ENCODE data around the gene OXA1L.
"Not testable (repeated sequence)": the region's sequence is repeated elsewhere in the genome, so short reads cannot be mapped to it uniquely, and the experiment has no call there.

Gene OXA1L

DNA sequence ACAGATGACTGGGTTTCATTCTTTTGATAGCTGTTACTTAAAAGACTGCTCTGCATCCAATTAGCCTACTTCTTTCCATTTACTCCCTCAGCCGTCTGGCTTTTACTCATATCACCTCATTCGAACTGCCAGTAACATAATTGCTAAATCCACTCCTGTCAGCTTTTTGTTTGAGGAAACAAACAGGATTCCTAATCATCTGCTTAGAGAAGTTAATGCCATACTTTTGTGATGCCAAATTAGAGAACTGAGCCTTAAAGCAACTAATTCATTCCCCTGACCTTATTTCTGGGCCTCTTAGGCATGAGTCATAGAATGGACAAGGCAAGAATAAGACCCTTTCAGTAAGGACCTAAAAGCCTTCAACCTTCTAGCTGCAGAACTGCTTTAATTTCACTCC lies 2.9 kb downstream of the OXA1L start:
- DNase-seq (ENCODE audit: low spot score) = no peak

DNA sequence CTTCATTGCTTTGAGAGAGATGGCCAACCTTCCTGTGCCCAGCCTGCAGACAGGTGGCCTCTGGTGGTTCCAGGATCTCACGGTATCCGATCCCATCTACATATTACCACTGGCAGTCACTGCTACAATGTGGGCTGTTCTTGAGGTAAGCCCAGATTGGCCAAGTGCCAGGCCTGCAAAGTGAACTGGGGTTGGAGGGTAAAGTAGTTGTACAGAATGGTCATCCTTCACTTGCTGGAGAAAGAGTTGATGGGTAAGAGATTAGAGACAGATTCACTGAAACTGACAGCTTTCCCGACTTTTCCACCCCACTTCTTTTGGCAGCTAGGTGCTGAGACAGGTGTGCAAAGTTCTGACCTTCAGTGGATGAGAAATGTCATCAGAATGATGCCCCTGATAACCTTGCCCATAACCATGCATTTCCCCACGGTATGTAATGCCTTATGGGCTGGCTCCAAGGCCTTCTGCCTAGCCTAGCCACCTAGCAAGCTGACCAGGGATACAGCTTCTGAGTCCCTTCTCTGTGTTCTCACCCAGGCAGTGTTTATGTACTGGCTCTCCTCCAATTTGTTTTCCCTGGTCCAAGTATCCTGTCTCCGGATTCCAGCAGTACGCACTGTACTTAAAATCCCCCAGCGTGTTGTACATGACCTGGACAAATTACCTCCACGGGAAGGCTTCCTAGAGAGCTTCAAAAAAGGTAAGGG lies 4.1 kb downstream of the OXA1L start:
- no peak for DNase-seq (ENCODE audit: low spot score)

DNA sequence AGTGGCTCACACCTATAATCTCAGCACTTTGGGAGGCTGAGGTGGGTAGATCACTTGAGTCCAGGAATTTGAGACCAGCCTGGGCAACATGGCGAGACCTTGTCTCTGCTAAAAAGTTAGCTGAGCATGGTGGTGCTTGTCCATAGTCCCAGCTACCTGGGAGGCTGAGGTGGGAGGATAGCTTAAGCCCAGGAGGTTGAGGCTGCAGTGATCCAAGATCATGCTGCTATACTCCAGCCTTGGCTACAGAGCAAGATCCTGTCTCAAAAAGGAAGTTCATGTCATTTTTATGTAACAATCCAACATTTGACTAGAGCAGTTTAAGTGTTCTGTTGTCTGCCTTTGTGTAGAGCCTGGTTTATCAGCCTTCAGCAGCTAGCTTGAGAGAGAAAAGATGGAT lies 6.2 kb downstream of the OXA1L start:
- no peak for DNase-seq (ENCODE audit: low spot score)

DNA sequence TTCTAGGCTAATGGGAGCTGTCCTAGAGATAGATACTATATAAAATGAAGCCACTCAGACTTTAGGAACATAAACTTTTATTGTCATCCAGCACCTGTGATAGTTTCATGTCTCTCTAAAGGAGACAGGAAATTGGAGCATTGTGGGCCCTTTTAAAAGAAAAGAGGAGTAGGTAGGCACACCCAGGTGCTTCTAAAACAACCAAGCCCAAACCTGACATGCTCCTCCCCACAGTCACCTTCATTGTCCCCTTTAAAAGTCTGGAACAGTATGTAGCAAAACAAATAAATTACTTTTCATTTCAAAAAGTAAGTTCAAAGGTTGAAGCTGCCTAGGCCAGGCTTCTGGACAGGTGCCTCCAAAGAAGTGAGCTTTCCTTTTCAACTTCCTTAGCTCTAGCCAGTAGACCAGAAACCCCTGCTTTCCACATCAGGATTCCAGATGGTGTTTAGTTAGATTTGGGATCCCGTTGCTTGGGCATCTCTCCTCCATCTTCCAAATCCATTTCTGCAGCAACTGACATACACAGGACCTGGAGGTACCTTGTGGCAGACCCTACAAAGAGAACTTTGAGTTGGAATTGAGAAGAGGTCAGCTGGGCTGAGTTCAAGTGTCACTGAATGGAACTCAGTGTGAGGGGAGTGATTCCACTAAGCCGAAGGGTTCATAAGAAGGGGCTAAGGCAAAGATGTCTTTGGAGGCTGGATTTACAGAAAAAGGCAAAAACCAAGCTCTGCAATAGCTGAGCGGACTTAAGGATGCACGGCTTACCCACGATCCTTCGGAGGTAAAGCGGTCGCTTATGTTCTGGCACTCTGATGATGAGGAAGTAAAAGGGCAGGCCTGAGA lies 6.9 kb downstream of the OXA1L start:
- no peak for DNase-seq (ENCODE audit: low spot score)

DNA sequence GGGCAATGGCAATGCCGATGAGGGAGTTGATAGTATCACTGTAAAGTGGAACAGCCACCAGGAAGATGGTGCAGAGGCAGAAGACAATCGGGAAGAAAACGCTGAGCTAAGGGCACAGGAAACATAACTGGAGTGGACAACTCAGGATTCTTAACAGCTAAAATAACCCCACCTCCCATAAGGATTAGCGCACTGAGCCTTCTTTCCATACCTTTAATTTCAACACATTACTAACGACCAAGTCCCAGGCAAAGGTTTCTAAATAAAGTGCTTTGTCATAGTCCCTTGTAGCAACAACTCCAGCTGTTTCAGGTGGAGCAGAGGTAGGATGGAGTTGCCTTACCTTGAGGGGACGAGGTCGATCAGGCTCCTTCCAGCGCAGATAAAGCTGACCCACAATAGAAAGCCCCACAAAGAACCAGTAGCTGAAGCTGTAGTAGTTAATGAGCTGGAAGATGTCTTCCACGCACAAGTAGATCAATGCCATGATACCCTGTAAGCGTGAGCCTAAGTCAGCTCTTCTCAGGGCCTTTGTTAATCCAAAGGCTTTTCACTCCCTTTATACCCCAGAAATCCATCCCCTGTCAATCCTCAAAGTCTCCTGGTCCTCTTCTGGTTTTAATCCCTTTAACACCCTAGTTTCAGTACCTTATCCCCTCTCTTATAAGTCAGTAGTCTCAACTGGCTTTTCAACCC lies 7.7 kb downstream of the OXA1L start:
- no peak for DNase-seq (ENCODE audit: low spot score)

DNA sequence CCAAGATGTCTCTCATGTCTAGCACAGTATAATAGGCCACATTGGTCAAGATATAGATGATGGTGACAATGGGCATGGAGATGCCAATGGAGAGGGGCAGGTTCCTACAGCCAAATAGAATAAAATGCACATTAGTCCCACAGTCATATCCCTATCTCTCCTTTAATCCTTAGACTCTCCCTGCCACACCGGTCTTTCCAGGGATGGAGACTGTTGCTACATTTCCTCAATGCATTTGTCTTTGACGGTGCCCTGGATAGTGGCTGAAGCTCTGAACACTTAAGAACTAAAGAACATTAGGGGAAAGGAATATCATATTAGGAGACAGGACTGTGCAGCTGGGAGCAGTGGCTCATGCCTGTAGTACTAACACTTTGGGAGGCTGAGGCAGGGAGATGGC lies 9.7 kb downstream of the OXA1L start:
- no peak for DNase-seq (ENCODE audit: low spot score)

DNA sequence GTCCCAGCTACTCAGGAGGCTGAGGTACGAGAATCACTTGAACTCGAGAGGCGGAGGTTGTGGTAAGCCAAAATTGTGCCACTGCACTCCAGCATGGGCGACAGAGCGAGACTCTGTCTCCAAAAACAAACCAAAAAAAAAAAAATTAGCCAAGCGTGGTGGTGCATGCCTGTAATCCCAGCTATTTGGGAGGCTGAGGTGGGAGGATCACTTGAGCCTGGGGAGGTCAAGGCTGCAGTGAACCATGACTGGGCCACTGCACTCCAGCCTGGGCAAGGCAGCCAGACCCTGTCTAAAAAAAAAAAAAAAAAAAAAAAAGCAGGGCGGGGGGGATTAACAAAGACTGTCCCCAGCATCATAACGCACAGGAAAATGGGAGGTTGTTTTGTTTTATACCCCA lies 10.4 kb downstream of the OXA1L start:
- DNase-seq (ENCODE audit: low spot score) = not testable (repeated sequence)

DNA sequence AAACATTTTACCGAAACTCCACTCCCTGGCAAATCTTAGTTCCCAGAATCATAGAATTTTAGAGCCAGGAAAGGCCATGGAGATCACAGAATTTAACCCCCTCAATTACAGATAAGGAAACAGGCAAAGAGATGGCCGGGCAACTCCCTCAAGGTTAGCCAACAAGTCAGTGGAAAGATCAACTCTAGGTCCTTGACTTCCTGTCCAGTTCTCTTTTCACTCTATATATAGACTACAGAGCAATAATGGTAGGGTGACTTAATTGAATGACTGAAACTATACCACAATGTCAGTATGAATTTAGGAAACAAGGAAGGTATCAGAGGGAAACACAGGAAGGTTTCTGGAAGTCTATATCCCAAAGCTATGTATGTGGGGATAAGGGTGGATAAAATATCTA lies 11.6 kb downstream of the OXA1L start:
- DNase-seq (ENCODE audit: low spot score) = no peak

DNA sequence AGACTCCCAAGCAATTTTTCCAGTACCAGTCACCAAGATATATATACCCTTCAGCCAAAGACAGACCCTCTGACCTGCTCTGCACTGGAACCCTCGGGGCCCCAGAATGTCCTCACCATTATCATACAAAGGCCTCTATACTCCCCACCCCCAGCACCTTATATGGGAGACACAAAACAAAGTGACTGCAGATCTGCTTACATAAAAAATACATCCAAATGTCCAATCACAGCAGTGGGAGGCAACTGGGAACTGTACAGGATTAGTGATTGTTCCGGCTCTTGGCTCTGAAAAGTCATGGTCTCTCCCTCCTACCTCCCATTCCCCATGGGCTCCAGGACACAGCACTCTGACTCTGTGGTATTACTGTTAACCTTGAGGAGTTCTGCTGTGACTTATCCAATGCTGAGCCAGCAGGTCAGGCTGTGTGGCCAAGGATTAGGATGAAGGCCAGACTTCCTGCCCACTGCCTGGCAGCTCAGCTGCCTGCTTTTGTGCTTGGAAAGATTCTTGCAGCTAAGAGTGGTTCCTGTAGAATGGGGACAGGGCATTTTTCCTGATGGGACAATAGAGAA lies 13.7 kb downstream of the OXA1L start:
- DNase-seq (ENCODE audit: low spot score) = no peak

DNA sequence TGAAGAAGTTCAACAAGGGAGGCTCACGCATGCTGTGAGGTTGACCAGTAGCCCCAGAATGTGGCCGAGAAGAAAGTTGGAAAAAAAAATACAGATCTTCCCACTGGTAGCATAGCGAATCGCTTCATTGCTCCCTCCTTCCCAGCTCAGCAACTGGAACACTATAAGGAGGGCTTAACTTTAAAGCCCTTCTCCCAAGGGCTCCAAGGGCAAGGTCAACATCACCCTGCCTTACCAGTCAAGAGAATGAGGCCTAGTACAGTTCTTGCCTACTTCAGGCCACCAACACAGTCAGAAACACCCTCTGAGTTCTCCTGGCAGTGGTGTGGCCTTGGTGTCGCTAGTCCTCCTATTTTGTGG lies 14.4 kb downstream of the OXA1L start:
- DNase-seq (ENCODE audit: low spot score) = no peak

DNA sequence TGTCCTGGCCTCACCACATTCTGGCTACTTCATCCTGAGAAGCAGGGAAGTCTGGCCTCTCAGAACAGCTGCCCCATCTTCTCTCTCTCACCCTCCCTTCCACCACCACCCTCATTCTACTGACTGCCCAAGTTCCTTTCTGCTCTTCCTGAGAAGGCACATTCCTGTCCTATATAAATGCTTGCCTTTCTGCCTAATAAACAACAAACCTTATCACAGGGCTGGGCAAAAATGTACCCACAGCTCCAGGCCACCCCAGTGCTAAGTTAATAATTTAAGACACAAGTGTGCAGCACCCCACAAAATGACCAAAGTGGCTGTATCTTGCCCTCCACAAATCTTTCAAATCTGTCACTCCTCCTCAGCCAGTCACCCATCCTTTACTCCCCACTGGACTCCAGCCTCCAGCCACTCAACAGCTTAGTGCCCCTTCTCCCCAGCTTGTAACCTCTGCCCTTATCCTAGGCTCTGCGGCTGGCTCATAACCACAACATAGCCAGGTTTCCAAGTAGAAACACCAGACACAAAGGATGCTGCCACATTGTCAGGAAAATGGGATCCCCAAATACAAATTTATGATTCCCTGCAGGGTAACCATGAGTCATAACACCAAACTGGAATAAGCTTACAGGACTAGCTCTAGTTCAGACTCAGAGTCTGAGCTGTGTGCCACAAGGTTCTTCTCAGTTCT lies 15.0 kb downstream of the OXA1L start:
- DNase-seq (ENCODE audit: low spot score) = peak; percentile 40

DNA sequence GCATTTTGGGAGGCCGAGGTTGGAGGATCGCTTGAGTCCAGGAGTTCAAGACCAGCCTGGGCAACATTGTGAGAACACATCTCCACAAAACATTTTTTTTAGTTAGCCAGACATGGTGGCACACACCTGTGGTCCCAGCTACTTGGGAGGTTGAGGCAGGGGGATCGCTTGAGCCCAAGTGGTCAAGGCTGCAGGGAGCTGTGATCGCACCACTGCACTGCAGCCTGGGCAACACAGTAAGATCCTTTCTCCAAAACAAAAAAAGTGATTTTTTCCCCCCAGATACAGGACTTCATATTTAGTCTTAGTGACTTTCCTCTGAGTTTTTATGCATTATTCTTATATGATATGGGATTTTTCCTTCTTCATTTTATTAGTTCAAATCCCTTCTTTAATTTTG lies 20.2 kb downstream of the OXA1L start:
- DNase-seq (ENCODE audit: low spot score) = no peak

DNA sequence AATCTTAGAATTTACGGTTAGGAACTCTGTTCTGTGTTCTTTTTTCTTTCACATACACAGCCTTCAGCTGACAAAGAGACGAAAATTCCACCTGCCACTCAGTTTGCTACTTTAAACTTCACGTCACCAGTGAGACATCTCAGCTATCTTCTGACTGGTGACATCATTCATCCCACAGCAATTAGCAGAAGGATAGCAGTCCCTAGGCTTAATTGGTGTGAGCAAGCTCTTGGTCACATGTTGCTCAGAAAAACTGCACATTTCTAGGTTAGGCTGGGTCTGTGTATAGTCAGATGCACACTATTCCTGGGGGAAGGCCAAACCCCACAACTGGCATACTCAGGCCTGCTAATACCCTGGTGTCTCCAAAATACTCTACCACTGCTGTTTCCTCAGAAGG lies 24.8 kb downstream of the OXA1L start:
- peak; percentile 40 for DNase-seq (ENCODE audit: low spot score)

DNA sequence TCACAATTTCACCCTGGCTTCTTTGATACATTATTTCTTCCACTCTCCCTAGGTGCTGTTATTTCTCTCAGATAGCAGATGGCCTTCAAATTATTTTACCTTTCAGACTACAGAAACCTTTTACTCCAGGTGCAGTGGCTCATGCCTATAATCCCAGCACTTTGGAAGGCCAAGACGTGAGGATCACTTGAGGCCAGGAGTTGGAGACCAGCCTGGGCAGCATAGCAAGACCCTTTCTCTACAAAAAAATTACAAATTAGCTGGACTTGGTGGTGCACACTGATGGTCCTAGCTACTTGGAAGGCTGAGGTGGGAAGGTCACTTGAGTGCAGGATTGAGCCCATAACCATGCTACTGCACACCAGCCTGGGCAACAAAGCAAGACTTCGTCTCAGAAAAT lies 25.7 kb downstream of the OXA1L start:
- no peak for DNase-seq (ENCODE audit: low spot score)

DNA sequence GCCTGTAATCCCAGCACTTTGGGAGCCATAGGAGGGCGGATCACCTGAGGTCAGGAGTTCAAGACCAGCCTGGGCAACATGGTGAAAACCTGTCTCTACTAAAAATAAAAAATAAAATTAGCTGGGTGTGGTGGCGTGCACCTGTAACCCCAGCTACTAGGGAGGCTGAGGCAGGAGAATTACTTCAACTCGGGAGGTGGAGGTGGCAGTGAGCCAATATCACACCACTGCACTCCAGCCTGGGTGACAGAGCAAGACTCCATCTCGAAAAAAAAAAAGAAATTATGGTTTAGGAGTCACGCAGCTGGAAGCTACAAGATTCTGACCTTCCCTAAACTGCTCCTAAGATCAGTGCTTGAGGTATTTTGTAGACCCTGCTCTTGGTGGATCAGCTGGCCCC lies 27.1 kb downstream of the OXA1L start:
- DNase-seq (ENCODE audit: low spot score) = not testable (repeated sequence)

DNA sequence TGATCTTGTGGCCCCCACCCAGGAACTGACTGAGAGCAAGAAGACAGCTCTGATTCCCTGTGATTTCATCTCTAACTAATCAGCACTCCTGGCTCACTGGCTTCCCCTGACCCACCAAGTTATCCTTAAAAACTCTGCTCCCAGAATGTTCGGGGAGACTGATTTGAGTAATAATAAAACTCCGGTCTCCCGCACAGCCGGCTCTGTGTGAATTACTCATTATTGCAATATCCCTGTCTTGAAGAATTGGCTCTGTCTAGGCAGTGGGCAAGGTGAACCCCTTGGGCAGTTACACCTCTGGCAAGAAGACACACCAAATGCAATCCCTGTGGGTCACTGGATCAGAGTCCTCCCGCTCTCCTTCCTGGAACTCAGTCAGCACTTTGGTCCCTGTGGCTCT lies 27.5 kb downstream of the OXA1L start:
- DNase-seq (ENCODE audit: low spot score) = no peak

DNA sequence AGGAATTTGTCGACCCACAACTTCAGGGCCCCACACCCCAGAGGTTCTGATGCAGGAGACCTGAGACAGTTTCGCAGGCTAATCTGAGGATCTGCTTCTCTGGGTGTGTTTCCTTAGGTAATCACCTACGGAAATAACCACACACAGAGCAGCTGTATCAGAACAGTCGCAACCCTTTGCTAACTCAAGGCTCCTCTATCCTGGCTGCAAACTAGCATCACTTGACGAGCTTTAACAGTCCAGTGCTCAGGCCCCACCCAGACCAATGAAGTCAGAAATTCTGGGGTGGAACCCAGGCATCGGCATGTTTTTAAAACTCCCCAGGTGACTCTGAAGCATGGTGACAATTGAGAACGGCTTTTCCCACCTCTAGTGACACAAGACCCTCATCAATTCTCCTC lies 28.1 kb downstream of the OXA1L start:
- no peak for DNase-seq (ENCODE audit: low spot score)

DNA sequence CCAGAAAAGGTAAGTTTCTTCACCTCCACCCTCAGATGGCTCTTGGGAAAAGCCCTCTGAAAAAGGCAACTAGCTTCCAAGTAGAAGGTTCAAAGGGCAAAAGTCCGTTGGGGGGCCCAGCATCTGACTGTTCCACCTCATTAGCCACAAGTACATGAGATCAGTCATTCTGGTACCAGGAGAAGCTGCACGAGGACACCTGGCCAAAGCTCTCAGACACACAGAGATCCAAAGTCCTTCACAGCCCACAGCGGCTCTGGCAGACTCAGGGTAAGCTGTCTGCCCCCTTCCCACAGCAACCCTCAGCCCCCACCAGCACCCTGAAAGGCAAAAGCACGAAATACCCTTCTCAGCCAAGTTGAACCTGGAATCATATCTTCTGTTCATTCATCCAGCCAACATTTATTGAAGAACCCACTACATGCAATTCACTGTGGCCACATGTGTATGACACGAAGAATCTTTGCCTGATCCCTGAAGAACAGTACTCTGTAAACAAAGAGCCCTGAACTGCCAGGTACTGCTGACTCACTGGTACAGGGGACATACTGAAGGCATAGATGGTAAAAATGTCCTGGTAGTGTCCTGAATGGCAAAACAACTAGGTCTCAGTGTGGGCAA lies 29.7 kb downstream of the OXA1L start:
- DNase-seq (ENCODE audit: low spot score) = no peak

DNA sequence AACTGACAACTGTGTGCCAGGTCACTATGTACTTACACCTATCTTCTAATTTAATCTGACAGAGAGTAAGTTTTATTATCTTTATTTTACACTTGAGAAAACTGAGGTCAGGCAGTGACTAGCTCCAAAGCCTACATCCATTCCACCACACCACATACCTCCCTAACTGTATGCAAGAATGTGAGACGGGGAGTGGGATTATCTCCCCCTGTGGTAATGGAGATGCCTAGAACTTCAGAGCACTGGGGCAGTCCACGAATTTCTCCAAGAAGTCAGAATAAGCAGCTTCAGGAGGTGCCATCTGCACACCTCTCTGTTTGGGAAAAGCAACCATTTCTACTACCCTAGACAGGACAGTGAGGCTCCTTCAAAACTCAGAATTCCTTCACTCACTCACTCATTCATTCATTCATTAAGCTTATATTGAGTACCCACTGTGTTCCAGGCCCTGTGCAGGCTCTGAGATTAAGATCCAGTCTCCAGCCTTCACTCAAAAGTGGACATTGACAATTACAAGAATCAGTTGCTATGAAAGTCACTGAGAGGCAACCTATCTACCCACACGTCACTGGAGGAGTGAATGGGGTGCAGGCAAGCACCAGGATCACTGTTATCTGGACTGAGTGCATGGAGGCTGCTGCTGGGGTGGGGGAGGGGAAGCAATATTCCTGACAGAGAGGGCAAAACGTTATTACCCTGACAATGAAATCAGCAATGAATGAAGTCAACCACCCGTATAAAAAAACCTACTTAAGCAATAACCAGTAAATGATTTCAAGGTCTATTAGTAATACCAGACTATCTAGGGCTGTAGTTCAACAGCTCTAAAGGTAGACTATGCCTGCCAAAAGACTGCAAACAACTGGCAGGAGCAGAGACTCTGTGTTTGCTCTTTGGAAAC lies 30.8 kb downstream of the OXA1L start:
- no peak for DNase-seq (ENCODE audit: low spot score)

DNA sequence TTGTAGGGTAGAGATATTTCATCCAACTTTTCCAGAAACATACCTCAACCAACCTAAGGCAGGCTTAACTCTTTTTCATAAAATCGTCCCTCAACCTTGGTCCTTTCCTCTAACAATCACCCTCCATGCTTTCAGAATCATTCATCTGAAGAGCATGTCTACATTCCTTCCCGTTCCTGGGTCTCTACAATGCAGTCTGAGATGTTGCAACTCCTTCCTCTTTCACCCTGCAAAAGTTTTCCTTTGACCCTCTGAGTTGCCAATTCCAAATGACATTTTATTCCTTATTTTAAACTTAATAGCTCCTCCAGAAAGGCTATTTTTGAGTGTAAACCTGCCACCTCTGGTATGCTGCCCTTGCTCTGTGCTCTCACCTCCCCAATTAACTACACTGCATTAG lies 32.0 kb downstream of the OXA1L start:
- DNase-seq (ENCODE audit: low spot score) = no peak

DNA sequence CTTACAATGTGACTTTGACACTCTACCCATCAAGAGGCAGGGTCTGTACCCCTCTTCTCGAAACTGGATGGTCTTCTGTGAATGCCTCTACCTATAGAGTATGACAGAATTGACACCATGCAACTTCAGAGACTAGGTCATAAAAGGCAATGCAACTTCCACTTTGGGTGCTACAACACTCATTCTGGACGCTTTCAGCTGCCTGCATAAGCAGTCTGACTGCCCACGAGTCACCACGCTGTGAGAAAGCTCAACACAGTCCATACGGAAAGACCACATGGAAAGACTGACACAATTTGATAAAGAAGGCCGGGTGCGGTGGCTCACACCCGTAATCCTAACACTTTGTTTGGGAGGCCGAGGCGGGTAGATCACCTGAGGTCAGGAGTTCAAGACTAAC lies 33.9 kb downstream of the OXA1L start:
- no peak for DNase-seq (ENCODE audit: low spot score)
